ENCODE data around the gene MUSK.

The MUSK gene

GRCh38 chr9:110830495-110830894 is 161.9 kb downstream of the MUSK start:
- Histone ChIP-seq H3K4me2 (no peak overlapping the region), H2AFZ (ENCODE audit: low read depth) (no peak overlapping the region), H3K27me3 (ENCODE audit: insufficient read depth, low read depth) (no peaks in the 10 kb centered on the region), H3K27ac (no peak overlapping the region), H3K79me2 (ENCODE audit: insufficient read depth, low read depth) (no peaks in the 10 kb centered on the region), H3K36me3 (ENCODE audit: insufficient read depth) (no peaks in the 10 kb centered on the region), H3K4me1 (ENCODE audit: low read depth, poor library complexity, severe bottlenecking) (no peaks in the 10 kb centered on the region), H3K4me3 (IDR thresholded peaks at IDR 0.05; ENCODE audit: insufficient read depth, low read depth, low read length) (no peak overlapping the region), H3K9ac (no peak overlapping the region), H4K20me1 (ENCODE audit: insufficient read depth) (no peaks in the 10 kb centered on the region)
- no peak for TF ChIP-seq CTCF (conservative IDR thresholded peaks at IDR 0.05; ENCODE audit: low read depth, low read length)

DNA sequence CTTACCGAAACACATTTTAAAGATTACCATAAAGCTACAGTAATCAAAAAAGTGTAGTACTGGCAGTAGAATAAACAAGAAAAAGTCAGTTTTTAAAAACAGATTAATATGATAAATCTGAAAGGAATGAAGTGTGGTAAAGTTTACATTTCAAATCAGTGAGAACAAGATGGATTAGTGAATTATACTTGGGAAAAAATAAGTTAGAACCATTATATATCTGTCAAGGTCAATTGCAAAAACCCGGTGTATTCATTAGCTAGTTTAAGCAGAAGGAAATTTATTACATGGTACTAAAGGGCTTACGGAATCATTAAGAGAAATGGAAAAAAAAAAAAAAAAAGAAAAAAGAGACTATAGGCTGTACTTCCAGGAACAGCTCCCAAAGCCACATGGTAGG is 164.3 kb downstream of the MUSK start:
- Histone ChIP-seq H3K27ac (no peak overlapping the region), H3K36me3 (ENCODE audit: insufficient read depth) (no peaks in the 10 kb centered on the region), H2AFZ (ENCODE audit: low read depth) (no peak overlapping the region), H3K4me2 (no peak overlapping the region), H3K4me1 (ENCODE audit: low read depth, poor library complexity, severe bottlenecking) (no peaks in the 10 kb centered on the region), H3K79me2 (ENCODE audit: insufficient read depth, low read depth) (no peaks in the 10 kb centered on the region), H3K9ac (no peak overlapping the region), H4K20me1 (ENCODE audit: insufficient read depth) (no peaks in the 10 kb centered on the region), H3K27me3 (ENCODE audit: insufficient read depth, low read depth) (no peaks in the 10 kb centered on the region), H3K4me3 (IDR thresholded peaks at IDR 0.05; ENCODE audit: insufficient read depth, low read depth, low read length) (no peak overlapping the region)
- TF ChIP-seq CTCF (conservative IDR thresholded peaks at IDR 0.05; ENCODE audit: low read depth, low read length), result no peak

DNA sequence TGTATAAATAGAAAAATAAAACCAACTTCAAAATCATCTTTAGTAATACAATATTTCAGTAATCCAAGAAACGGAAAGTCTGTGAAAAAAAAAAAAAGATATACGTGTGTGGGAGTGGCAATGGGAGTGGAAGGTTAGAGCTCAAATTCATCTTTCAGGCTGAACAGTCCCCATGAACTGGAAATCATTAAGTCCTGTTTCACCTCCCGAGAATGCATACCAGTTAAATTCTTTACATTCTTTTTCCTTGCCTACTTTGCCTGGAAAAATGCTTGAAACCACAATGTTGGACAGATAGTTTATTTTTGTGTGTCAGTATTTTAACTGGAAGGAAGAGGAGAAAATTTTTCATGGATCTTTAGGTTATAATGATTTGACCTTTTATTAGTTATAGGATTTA is 166.8 kb downstream of the MUSK start:
- Histone ChIP-seq H3K36me3 (ENCODE audit: insufficient read depth) (no peaks in the 10 kb centered on the region), H2AFZ (ENCODE audit: low read depth) (no peak overlapping the region), H3K4me2 (no peak overlapping the region), H3K9ac (no peak overlapping the region), H3K79me2 (ENCODE audit: insufficient read depth, low read depth) (no peaks in the 10 kb centered on the region), H3K4me3 (IDR thresholded peaks at IDR 0.05; ENCODE audit: insufficient read depth, low read depth, low read length) (no peak overlapping the region), H3K27me3 (ENCODE audit: insufficient read depth, low read depth) (no peaks in the 10 kb centered on the region), H3K27ac (no peak overlapping the region), H3K4me1 (ENCODE audit: low read depth, poor library complexity, severe bottlenecking) (no peaks in the 10 kb centered on the region), H4K20me1 (ENCODE audit: insufficient read depth) (no peaks in the 10 kb centered on the region)
- TF ChIP-seq CTCF (conservative IDR thresholded peaks at IDR 0.05; ENCODE audit: low read depth, low read length), result no peak

GRCh38 chr9:110835859-110836271 is 167.3 kb downstream of the MUSK start:
- Histone ChIP-seq H2AFZ (ENCODE audit: low read depth) (no peak overlapping the region), H3K36me3 (ENCODE audit: insufficient read depth) (no peaks in the 10 kb centered on the region), H3K4me1 (ENCODE audit: low read depth, poor library complexity, severe bottlenecking) (no peaks in the 10 kb centered on the region), H3K27ac (no peak overlapping the region), H4K20me1 (ENCODE audit: insufficient read depth) (no peaks in the 10 kb centered on the region), H3K79me2 (ENCODE audit: insufficient read depth, low read depth) (no peaks in the 10 kb centered on the region), H3K4me2 (no peak overlapping the region), H3K9ac (no peak overlapping the region), H3K4me3 (IDR thresholded peaks at IDR 0.05; ENCODE audit: insufficient read depth, low read depth, low read length) (no peak overlapping the region), H3K27me3 (ENCODE audit: insufficient read depth, low read depth) (no peaks in the 10 kb centered on the region)
- TF ChIP-seq CTCF (conservative IDR thresholded peaks at IDR 0.05; ENCODE audit: low read depth, low read length), result no peak
